Measurements from ENCODE around the gene KCNC1. TPM values are rescaled to one million over a fixed set of nuclear protein-coding genes. Genes with fewer than 3 reads are reported as not detected.

KCNC1 gene
- polyA plus RNA-seq, 1 of the 3 experiments (the other 2 are of a cell fraction), result 0.18 TPM

GRCh38 chr11:17776212-17776875, 41.8 kb downstream of the KCNC1 start:
- no peaks in the 10 kb centered on the region for H3K36me3 ChIP-seq (replicated peaks in 1 of 2; ENCODE audit: control insufficient read depth in 1 of 2, insufficient read depth in 2 of 2, low read length in 1 of 2)
- H3K79me2 ChIP-seq (ENCODE audit: insufficient read depth), result no peaks in the 10 kb centered on the region
- no peaks in the 10 kb centered on the region for H3F3A ChIP-seq (replicated peaks; ENCODE audit: insufficient read depth)
- DNase-seq, result no peak
- no peak for TF ChIP-seq NRF1 (IDR thresholded peaks at IDR 0.05; ENCODE audit: low read depth, low read length)
- no peak for TF ChIP-seq FOXJ3 (CRISPR knock-in tag; IDR thresholded peaks at IDR 0.05)
- no peak for TF ChIP-seq YY1 (IDR thresholded peaks at IDR 0.05; ENCODE audit: low read depth)
- no peak for TF ChIP-seq ZBTB33 (IDR thresholded peaks at IDR 0.05; ENCODE audit: borderline replicate concordance, low read depth)
- TF ChIP-seq, protein P1, sequence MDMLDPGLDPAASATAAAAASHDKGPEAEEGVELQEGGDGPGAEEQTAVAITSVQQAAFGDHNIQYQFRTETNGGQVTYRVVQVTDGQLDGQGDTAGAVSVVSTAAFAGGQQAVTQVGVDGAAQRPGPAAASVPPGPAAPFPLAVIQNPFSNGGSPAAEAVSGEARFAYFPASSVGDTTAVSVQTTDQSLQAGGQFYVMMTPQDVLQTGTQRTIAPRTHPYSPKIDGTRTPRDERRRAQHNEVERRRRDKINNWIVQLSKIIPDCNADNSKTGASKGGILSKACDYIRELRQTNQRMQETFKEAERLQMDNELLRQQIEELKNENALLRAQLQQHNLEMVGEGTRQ (IDR thresholded peaks at IDR 0.05; ENCODE audit: borderline replicate concordance, low read depth, low read length), result no peak
- TF ChIP-seq, protein P2, sequence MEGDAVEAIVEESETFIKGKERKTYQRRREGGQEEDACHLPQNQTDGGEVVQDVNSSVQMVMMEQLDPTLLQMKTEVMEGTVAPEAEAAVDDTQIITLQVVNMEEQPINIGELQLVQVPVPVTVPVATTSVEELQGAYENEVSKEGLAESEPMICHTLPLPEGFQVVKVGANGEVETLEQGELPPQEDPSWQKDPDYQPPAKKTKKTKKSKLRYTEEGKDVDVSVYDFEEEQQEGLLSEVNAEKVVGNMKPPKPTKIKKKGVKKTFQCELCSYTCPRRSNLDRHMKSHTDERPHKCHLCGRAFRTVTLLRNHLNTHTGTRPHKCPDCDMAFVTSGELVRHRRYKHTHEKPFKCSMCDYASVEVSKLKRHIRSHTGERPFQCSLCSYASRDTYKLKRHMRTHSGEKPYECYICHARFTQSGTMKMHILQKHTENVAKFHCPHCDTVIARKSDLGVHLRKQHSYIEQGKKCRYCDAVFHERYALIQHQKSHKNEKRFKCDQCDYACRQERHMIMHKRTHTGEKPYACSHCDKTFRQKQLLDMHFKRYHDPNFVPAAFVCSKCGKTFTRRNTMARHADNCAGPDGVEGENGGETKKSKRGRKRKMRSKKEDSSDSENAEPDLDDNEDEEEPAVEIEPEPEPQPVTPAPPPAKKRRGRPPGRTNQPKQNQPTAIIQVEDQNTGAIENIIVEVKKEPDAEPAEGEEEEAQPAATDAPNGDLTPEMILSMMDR (IDR thresholded peaks at IDR 0.05), result no peak
- no peak for TF ChIP-seq RAD21 (IDR thresholded peaks at IDR 0.05; ENCODE audit: low read length)
- TF ChIP-seq EP300 (IDR thresholded peaks at IDR 0.05; ENCODE audit: borderline replicate concordance in 1 of 2, low read depth in 1 of 2, low read length in 1 of 2), result no peak
- no peak for TF ChIP-seq FOXM1 (IDR thresholded peaks at IDR 0.05; ENCODE audit: low read depth)
- no peak for TF ChIP-seq RFX5 (IDR thresholded peaks at IDR 0.05; ENCODE audit: low read length)
- TF ChIP-seq, protein P3, sequence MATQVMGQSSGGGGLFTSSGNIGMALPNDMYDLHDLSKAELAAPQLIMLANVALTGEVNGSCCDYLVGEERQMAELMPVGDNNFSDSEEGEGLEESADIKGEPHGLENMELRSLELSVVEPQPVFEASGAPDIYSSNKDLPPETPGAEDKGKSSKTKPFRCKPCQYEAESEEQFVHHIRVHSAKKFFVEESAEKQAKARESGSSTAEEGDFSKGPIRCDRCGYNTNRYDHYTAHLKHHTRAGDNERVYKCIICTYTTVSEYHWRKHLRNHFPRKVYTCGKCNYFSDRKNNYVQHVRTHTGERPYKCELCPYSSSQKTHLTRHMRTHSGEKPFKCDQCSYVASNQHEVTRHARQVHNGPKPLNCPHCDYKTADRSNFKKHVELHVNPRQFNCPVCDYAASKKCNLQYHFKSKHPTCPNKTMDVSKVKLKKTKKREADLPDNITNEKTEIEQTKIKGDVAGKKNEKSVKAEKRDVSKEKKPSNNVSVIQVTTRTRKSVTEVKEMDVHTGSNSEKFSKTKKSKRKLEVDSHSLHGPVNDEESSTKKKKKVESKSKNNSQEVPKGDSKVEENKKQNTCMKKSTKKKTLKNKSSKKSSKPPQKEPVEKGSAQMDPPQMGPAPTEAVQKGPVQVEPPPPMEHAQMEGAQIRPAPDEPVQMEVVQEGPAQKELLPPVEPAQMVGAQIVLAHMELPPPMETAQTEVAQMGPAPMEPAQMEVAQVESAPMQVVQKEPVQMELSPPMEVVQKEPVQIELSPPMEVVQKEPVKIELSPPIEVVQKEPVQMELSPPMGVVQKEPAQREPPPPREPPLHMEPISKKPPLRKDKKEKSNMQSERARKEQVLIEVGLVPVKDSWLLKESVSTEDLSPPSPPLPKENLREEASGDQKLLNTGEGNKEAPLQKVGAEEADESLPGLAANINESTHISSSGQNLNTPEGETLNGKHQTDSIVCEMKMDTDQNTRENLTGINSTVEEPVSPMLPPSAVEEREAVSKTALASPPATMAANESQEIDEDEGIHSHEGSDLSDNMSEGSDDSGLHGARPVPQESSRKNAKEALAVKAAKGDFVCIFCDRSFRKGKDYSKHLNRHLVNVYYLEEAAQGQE (IDR thresholded peaks at IDR 0.05; ENCODE audit: low read depth, low read length), result no peak
- TF ChIP-seq RCOR1 (IDR thresholded peaks at IDR 0.05; ENCODE audit: low read length), result no peak
- TF ChIP-seq, protein P4, sequence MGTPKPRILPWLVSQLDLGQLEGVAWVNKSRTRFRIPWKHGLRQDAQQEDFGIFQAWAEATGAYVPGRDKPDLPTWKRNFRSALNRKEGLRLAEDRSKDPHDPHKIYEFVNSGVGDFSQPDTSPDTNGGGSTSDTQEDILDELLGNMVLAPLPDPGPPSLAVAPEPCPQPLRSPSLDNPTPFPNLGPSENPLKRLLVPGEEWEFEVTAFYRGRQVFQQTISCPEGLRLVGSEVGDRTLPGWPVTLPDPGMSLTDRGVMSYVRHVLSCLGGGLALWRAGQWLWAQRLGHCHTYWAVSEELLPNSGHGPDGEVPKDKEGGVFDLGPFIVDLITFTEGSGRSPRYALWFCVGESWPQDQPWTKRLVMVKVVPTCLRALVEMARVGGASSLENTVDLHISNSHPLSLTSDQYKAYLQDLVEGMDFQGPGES (IDR thresholded peaks at IDR 0.05; ENCODE audit: low read depth, low read length), result no peak
- no peak overlapping the region for H3K9ac ChIP-seq
- H3K27me3 ChIP-seq (ENCODE audit: insufficient read depth), result no peaks in the 10 kb centered on the region
- no peaks in the 10 kb centered on the region for H3K9me3 ChIP-seq
- H2AFZ ChIP-seq (ENCODE audit: low read depth), result no peak overlapping the region
- ChIA-PET POLR2A (no interaction called here), CTCF (interaction anchor here (1.0 kb wide), 1 partner anchor 113 kb away, joined by 3 read pairs; no protein-coding TSS in a partner anchor)
- H3K4me1 ChIP-seq (ENCODE audit: control insufficient read depth in 1 of 2, insufficient read depth in 2 of 2, low read depth in 1 of 2, low read length in 1 of 2), result no peaks in the 10 kb centered on the region
- no peaks in the 10 kb centered on the region for H4K20me1 ChIP-seq (ENCODE audit: insufficient read depth)
- no peaks in the 10 kb centered on the region for H3K9me2 ChIP-seq
- H3K27ac ChIP-seq (ENCODE audit: low read depth in 2 of 2, low read length in 1 of 2), result no peak overlapping the region
- no peak overlapping the region for H3K4me3 ChIP-seq (ENCODE audit: low read depth in 2 of 2, low read length in 1 of 2)
- H3K4me2 ChIP-seq, result no peak overlapping the region
- 70% methylated on average over 15 of the region's 15 CpGs for WGBS (ENCODE audit: low lambda C conversion rate)

Data from SK-N-SH (cell line).